Posterior vena cava (tissue), 2 donors: ENCODE results near the gene SPATA6L. TPM values are rescaled to one million over a fixed set of nuclear protein-coding genes. Genes with fewer than 3 reads are reported as not detected.

ENCODE experiments used
- DNase-seq: peaks from one replicate; pipeline ENCODE4 v3.0.0-alpha.2; 2020; ENCODE audit warnings: low spot score
- intact Hi-C, 2 donors: fragments of 100-400 bp; cut with DNase I; formaldehyde crosslinking; loops; one replicate each; pipeline versions ENCODE4 v1.14.1 to v1.14.2; 2022 to 2023
- total RNA-seq, 2 donors: library from RNA; stranded (reverse); fragmentation: NEBNext Ultra II Directional; extraction: Animal tissue kit (Norgen Biotek cat#: 25700); gene quantifications; one replicate each; pipeline ENCODE4 v1.2.1, GENCODE V29; 2021
- donor health status: DM: yes; HTN: yes; CAD: no.
- donor health status: DM: yes; HTN: yes; CAD: no.

The SPATA6L gene
- total RNA-seq, 2 donors from 2014 or later, result 3.0 to 3.7 TPM

DNA sequence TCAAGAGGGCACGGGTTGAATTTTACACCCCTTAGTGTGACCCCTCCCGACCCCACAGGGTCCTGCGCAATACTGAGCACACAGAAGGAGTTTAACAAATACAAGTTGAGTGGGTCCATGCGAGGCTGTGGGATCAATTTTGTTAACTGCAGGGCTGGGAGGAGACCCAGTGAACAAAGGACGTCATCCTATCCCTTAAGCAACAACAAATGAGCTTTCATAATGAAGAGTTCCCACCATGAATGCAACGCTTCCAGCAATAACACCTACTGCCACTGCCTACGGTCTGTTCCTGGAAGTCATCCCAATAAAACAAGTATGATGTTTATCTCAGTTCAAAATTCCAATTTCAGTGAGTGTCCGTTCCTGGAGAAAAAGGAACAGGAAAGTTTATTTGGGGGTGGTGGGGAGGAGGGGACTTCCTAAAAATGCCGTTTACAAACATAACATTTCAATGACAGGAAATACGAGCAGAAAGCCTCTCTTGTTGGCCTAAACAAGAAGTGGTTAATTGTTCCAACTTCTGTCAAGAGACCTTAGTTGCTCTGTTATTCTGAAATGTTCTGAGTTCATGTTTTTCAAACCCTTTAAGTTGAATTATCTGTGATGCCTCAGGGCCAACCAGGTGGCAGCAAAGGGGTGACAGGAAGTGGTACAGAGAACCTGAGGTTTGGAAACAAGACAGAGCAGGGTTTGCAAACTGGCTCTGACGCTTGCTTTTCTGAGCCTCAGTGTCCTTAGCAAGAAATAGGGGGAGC lies 69.9 kb downstream of the SPATA6L start:
- no peak for DNase-seq
- intact Hi-C loops, result no loop called here

DNA sequence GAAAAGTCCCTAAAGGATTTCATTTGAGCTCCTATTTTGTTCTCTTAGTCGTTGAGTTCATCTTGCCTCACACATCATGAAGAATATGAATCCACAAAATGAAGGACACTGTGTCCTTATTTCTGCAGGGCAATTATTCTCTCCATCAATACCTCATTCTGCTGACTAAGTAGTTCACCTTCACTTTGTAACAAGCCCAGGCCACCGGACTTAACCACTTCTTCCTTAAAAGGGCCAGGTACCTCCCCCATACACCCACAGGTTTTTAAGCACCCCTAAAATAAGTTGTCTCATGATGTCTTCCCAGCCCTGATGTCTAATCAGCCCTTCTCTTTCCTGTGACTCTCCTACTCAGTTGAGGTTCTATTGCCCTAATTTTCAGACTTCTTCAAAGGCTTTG lies 71.3 kb downstream of the SPATA6L start:
- no peak for DNase-seq
- intact Hi-C loops, result no loop called here

DNA sequence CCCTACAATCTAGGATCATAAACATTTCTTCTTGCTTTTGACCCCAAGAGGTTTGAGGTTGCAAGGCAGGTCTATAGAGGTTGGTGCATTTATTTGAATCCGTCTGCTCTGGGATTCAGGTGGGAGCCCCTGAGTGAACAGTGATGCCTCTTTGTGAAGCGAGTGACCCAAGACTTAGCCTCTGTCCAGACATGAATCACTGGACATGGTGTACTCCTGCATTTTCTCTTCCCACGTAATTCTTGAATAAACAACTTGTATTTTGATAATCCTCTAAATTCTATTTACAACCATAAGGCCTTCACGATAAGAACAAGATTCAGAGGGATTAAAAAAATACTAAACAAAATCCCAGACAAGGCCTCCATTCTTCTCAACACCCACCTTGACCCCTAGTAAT lies 71.7 kb downstream of the SPATA6L start:
- no peak for DNase-seq
- intact Hi-C loops, result no loop called here

DNA sequence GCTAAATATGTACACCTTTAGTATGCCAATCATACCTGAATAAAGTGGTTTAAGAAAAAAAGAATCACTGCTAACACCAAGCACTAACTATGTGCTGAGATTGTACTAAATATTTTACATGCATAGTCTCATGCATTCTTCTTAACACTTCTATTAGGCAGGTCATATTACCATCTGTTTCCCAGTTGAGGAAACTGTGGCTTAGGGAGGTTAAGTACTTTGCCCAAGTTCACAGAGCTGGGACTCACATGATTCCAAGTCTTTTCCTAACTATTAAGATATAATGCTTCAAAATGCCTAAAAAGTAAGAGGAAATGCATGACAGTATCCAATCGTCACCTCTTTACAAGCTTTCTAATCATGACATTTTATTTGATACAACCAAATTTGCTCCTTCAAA lies 73.4 kb downstream of the SPATA6L start:
- intact Hi-C loops, result no loop called here
- DNase-seq, result no peak

DNA sequence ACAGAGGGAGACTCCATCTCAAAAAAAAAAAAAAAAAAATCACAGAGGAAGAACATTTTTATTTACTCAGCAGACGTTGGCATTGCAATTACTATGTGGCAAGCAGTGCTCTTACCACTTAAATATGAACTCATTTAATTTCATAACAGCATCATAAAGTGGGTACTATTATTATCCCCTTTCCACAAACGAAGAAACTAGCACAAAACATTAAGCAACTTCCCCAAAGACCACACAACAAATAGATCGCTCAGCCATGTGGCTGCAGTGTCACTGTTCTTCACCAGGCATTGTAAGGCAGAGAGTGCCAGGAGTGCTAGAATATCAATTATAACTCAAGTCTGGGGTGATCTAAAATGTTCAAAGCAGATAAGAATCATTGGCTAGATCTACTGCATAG lies 74.0 kb downstream of the SPATA6L start:
- no peak for DNase-seq
- intact Hi-C loops, result no loop called here

DNA sequence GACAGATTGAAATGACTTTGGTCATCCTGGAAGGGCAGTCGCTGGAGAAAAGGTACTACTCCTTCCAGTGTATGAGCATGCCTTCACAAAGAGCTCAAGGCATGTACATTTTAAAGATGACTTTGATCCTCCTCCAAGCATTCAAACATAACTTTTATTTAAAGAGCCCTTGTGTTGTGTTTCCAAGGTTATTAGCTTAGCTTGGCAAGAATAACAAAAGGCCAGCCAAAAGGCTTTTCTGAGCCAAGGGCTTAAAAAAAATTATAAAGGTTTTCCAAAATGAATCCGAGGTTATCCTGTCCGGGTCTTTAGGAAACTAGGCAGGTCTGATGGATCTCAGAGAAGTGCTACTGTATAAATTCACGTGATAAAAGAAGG lies 75.2 kb downstream of the SPATA6L start:
- DNase-seq, result no peak
- intact Hi-C loops, result no loop called here

- intact Hi-C loops, result no loop called here
- DNase-seq, result no peak
Measured at GRCh38 chr9:4590430-4591122, 75.7 kb downstream of the SPATA6L start.

GRCh38 chr9:4588721-4589120 lies 77.6 kb downstream of the SPATA6L start:
- no peak for DNase-seq
- intact Hi-C loops, result no loop called here

DNA sequence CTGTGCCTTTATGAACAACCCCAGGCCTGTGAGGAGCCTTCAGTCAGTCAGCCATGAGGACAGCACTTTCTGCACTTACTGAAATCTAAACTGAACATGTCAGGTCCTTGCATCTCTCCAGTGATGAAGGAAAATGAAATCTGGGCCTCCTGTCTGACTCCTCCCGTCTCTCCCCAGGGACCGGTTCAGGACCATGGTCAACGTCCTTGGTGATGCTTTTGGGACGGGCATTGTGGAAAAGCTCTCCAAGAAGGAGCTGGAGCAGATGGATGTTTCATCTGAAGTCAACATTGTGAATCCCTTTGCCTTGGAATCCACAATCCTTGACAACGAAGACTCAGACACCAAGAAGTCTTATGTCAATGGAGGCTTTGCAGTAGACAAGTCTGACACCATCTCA lies 81.1 kb downstream of the SPATA6L start:
- intact Hi-C loops, result no loop called here
- no peak for DNase-seq

DNA sequence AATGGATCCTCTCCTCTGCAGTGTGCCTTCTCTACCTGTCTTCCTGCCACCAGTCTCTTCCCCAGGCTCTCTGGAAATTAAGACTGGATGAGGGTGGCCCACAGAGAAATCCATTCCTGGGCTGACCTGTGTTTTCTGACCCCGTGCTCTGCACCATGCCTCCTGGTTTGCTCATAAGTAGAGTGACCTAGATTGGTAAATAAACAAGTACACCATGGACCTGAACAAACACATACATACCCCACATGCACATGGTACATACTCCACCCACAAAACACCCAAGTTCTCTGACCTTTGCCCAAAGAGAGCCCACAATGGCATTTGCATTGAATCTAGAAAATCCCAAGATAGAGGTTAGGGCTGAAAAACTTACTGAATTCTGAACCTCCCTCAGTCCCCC lies 81.6 kb downstream of the SPATA6L start:
- no peak for DNase-seq
- intact Hi-C loops, result no loop called here

DNA sequence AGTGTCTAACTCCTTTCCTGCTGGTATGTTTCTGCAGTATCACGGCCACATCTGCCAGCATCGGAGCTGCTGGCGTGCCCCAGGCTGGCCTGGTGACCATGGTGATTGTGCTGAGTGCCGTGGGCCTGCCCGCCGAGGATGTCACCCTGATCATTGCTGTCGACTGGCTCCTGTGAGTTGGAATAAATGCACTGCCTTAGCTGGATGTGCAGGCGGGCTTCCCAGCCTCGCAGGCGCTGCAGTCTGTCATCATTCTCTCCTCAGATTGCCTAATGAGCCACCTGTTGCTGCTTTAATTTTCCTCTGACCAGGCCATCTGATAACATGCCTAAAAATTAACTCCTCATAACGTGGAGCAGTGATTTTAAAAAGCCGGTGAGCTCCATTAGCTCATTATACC lies 83.3 kb downstream of the SPATA6L start:
- no peak for DNase-seq
- intact Hi-C loops, result no loop called here

- intact Hi-C loops, result no loop called here
- no peak for DNase-seq
Measured at GRCh38 chr9:4581861-4582565, 84.3 kb downstream of the SPATA6L start.

DNA sequence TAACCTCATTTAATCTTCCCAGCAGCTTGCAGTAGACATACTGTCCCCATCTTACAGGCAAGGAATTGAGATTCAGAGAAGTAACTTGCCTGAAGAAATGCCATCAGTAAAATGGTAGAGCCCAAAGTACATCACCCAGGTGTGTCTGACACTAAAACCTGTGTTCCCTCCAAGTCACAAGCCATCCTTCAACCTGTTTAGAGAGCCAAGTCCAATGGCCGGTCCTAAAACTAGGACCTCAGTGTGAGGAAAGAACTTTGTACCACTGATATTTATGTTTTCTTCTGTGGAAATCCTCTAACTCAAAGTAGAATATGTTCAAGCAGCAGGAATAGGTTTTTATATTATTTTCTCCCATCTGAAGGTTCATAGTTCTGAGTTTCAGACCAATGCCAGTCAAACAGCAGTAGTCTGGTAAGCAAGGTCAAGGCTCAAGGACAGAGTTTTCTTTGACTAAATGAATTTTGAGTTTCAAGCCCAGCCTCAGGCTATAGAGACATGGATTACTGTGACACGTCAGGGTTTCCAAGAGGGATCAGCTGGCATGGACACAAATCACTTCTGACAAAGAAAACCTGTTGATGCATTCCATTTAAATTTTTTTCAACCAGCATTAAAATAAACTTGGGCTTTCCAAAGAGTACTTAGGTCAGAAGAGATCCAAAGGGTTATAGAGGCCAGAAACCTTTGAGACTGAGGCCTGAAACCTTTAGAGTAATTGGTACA lies 85.1 kb downstream of the SPATA6L start:
- no peak for DNase-seq
- intact Hi-C loops, result no loop called here

GRCh38 chr9:4579001-4579400 lies 87.3 kb downstream of the SPATA6L start:
- DNase-seq, result no peak
- intact Hi-C loops, result no loop called here

GRCh38 chr9:4576448-4576847 lies 89.8 kb downstream of the SPATA6L start:
- DNase-seq, result no peak
- intact Hi-C loops, result no loop called here

DNA sequence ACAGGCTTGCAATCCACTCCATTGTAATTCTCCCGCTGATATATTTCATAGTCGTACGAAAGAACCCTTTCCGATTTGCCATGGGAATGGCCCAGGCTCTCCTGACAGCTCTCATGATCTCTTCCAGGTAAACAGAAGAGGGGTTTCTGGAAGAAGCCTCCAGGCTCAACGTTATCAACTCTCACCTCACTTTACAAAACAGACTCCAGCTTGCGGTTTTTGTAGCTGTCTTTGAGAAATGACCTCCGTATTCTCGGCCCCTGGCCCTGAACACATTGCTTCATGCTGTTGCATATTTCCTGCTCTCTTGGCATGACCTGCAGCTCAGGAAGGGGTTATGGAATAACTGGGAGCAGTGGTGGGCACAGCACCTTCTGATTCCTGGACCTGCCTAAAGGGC lies 90.3 kb downstream of the SPATA6L start:
- intact Hi-C loops, result no loop called here
- DNase-seq, result no peak

DNA sequence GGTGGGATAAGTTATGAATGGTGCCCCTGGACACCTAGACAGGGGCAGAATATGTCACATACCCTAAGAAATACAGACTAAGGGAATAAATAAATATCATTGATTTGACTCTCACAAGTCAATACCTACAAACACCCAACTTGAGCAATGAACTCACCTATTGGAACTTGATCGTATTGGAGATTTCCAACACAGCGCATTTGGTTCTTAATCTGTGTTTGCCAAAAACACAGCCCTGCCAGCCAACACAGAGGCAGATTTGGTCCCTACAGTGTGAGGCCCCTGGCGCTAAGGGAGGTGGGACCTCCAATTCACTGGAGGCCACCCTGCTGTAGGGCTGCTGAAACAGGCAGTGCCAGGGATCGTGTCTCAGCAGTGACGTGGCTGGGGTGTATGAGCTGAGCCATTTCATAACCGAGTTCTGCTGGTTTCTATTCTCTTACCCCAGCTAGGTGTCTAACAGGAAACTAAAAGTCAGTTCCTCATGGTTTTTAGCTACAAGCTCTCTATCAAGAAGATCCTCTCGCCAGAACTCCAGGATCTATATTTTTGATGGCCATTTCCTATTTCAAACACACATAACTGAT lies 91.5 kb downstream of the SPATA6L start:
- DNase-seq, result no peak
- intact Hi-C loops, result no loop called here

DNA sequence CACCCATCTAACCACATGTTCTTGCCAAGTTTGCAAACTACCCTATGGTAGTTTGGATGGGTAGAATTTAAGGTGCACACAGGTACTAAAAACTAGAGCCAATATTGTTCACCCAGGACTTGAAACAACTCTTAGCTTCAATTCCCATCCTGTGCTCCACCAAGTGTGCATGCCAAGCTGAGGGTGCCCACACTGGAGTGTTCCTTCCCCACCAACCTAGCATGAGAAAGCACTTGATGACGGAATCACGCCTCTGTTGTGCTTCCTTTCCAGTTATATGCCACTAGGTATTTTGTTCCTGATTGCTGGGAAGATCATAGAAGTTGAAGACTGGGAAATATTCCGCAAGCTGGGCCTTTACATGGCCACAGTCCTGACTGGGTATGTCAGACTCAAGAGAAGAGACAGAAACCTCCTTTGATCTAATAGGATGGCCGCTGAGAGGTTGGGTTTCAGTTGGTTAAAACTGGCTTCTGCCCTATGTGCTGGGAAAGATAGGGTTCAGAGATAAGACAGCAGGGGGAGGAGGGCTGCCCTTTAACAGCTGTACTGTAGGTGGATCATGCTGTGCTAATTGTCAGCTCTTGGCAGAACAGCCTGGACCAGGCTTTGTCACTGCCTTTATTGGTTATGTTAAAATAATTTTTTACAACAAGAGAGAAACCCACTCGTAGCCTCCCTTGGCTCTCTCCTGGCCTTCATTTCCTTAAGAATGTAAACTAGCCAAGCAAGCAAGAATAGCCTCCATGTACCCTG lies 92.5 kb downstream of the SPATA6L start:
- intact Hi-C loops, result no loop called here
- DNase-seq, result no peak

DNA sequence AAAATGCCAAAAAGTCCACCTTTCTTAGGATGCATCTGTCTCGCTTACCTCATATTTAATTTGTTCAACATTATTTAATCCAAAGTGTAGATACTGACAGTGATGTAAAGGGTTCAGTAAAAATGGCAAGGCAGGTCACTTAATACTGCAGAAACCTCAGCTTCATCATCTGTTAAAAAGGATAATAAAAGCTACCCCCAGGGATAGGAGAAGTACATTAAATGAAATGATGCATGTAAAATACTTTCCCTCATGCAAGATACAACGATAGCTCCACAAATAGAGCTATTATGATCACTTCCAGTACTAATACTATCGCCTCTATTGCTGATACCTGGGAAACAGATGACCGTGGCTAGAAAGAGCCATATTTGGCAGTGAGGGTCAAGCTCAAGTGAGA lies 93.1 kb downstream of the SPATA6L start:
- no peak for DNase-seq
- intact Hi-C loops, result no loop called here
